GM18868 (cell line): Measurements from ENCODE around the gene THBS2.
"Not testable (repeated sequence)": the region's sequence is repeated elsewhere in the genome, so short reads cannot be mapped to it uniquely, and the experiment has no call there.

Experiments
- ATAC-seq: cut with Tn5 transposase; IDR thresholded peaks from one replicate; pipeline ENCODE4 v1.9.1; 2021; ENCODE audit warnings: mild to moderate bottlenecking, moderate library complexity; ENCODE audit not compliant: unreplicated experiment

Gene THBS2

GRCh38 chr6:169188051-169188470, 65.6 kb downstream of the THBS2 start:
- ATAC-seq, result no peak

DNA sequence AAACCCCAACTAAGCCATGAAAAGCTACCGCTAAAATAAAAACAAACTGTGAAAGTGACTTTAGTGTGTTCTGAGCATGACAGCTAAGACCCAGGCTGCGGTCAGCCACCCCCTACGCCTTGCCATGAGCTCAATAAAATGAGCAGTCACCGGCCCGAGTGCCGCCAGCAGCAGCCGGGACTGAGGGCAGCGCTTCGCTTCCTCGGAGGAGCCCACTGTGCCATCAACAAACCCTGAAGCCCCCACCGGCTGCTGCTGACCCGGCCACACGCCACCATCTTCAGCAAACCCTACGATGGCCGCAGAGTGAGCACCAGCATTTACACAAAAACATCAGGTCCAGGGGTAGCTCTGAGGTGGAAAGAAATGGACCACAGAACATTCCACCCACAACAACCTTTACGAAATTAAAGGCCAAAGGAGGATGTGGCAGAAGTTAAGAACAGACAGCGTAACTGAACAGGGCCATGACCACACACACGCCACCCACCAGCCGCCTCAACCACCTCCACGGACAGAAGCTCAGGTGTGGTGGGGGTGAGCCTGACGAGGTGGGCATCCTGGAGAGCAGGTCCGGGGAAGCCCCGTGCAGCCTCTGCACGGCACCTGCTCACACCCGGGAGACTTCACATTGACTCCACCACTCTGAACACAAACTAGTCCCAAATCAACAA, 67.0 kb downstream of the THBS2 start:
- ATAC-seq, result no peak

- no peak for ATAC-seq
These were observed 67.8 kb downstream of the THBS2 start for GRCh38 chr6:169185692-169186485.

GRCh38 chr6:169185011-169185521, 68.6 kb downstream of the THBS2 start:
- no peak for ATAC-seq

- ATAC-seq, result no peak
These were observed 69.2 kb downstream of the THBS2 start for GRCh38 chr6:169184419-169184818.

DNA sequence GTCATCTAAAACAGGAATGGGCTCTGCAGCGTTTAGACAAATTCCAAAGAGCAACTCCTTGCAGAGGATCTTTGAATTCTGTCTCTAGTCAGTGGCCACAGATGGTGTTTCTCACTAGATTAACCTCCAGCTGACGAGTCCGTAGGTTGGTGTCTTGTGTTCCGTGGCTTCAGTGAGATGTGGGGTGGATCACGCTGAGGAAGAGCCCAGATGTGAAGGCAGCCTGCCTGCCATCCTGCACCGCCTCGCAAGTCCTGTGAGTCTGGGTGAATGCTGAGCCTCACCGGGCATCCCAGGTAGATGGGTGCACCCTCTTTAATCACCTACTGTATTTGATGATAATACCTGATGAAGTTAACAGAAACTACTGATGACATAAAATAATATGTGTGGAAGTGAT, 70.4 kb downstream of the THBS2 start:
- no peak for ATAC-seq

- not testable (repeated sequence) for ATAC-seq
These were observed 73.8 kb downstream of the THBS2 start for GRCh38 chr6:169179831-169180230.

DNA sequence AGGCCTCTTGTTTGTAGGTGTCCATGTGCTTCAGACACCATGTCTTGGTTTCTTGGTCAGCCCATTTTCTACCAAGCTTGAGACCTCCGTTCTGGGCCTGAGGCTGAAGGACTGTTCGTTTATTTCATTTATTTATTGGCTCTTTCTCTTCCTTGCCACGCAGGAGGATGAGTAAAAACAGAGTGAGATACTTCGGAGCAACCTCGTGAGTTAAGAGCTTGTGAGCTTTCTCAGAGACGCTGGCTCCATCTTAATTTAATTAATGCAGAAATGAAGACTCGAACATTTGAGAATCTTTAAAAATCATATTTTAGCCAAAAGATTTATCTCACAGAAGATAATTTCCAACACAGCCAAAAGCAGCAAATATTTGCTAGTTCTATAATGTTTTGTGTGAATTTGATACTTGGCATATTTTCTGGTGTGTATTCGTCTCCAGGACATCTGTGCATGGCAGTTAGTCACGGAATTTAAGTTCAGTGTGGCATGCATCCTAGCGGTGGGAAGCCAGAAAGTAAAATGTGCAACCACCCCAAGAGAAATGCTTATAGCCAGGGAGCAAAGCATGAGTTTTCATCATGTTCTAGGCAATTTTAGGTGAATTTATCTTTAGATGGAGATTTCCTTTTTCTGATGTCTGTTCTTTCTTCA, 76.0 kb downstream of the THBS2 start:
- ATAC-seq, result no peak

DNA sequence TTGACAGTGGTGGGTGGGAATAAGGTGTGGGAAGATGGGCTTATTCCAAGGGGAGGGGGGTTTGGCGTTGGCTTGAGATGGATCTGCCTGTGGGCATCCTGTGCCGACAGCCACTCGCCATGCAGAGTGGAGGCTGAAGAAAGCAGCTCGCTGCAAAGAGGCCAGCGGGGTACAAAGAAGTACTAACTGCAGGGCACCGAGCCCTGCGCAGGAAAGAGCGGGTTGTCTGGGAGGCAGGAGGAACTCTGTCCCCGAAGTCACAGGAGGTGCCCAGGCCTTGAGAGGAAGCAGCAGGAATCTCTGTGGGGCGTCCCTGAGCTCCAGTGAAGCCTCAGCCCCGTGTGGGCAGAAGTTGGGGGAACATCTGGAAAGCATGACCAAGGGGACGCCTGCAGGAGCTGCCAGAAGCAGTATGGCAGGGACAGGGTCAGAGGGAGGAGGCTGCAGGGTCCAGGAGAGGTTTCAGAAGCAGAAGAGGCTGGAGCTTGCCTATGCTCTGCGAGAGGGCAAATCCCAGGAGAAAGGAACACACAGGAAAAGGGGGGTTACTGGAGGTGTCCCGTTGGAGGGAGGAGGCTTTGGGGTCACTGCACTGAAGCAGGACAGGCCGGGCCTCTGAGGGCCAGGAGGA, 77.2 kb downstream of the THBS2 start:
- no peak for ATAC-seq

DNA sequence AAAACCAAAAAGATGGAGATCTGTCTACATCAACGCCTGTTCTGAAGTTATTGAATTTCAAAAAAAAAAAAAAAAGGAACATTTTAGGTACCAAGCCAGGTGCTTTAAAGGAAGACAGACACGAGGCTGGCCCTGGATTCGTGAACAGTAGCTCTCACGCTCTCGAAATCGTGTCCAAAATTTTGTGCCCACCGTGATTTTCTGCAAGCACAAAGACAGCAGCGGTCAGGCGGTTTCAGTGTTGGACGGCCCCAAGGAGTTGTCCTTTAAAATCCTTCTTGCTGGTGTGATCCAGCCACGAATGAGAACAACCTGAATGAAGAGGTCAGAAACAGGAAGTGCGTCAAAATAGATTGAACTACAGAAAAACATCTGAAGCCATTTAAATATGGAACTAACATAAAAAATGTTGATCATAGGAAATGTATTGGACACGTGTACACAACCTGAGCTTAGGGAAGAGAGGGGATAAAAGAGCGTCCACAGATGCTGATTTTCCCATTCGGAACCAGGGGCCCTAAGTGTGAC, 78.2 kb downstream of the THBS2 start:
- no peak for ATAC-seq

DNA sequence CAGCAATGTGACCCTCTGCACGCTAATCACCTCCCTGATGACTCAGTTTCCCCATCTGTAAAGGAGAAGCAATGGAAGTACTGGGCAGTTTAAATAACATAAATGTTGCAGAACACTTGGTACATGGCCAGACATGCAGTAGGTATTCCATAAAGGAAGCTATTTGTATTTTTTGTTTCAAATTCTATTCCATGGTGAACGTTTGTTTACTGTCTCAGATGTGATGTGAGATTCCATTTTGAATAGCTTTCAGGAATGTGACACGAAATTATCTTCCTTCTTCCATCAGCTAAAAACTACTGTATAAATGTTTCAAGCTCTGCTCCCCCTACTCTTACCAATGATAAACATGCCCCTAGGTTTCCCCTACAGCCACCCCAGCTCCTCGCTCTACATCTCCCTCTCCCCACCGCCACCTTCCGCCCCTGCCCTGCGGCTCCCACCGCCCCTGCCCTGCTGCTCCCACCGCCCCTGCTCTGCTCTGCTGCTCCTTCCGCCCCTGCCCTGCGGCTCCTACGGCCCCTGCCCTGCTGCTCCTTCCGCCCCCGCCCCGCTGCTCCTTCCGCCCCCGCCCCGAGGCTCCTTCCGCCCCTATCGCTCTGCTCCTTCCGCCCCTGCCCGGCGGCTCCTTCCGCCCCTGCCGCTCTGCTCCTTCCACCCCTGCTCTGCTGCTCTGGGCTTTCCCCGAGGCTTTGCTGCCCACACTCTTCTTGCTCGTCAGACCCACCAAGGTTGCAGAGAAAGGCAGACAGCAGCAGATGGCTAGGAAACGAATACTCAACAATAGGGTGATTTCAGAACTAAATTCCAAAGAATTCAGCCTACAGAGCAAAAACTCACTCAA, 78.9 kb downstream of the THBS2 start:
- ATAC-seq, result no peak

GRCh38 chr6:169173532-169174268, 79.9 kb downstream of the THBS2 start:
- ATAC-seq, result no peak

DNA sequence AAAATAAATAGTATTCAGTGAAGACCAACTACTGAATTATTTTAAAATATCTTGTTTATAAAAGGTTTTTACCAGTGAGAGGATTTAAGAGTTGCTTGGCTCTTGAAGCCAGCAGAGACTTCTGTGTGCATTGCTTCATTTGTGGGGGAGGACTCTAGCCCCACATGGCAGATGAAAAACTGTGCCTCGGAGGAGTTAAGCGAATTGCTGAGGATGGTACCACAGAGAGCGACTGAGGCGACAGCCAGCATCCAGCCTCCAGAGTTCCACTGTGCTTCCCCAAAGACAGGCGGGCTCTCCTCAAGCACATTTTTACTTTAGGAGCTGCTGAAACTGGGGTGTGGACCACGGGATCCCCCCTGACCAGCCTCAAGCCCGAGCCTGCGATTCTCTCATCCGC, 80.7 kb downstream of the THBS2 start:
- no peak for ATAC-seq

- ATAC-seq, result no peak
These were observed 81.2 kb downstream of the THBS2 start for GRCh38 chr6:169172456-169172855.

- no peak for ATAC-seq
These were observed 81.7 kb downstream of the THBS2 start for GRCh38 chr6:169171951-169172350.

DNA sequence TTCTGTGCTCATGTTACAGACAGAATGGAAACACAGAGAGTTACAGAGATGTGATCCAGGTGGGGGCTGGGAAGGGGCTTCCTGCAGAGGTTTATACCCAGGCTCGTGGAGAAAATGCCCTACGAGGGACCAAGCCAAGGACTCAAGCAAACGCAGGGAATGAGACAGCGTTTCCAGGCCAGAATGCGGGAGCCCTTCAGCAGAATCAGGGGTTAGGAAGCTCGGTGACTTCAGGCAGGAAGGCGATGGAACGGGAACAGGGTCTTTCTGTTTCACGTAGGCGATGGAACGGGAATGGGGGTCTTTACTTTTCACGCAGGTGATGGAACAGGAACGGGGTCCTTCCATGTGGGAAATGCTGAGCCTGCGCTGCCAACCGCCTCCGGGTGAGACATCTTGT, 82.6 kb downstream of the THBS2 start:
- ATAC-seq, result no peak

GRCh38 chr6:169170583-169170955, 83.1 kb downstream of the THBS2 start:
- no peak for ATAC-seq

DNA sequence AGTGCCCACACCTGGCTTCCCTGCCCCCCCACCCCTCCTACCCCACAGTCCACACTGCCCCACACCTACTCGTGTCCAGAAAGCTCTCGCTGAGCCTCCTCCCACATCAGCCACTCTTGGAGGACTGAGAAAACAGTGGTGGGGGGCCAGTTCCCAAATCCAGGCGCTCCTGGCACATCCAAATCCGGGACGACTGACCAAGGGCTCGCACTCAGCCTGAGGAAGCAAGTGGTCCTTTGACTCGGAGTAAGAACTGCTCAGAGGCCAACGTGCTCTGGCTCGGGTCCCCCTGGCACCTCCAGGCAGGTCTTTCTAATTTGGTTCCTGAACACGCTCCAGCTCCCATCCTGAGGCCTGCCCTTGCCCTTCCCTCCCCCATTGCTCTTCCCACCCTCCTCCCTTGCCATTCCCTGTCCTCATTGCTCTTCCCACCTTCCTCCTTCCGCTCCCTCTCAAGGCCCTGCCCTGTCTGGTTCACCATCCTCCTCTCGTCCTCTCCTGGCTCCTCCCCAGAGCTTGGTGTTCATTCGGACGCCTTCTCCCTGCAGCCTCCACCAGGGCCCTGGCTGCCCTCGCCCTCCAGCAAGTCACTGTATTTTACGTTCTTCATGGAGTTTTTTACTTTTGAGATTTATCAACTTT, 83.6 kb downstream of the THBS2 start:
- no peak for ATAC-seq

GRCh38 chr6:169169375-169169774, 84.3 kb downstream of the THBS2 start:
- no peak for ATAC-seq
